ENCODE results near the gene SLC35F1. TPM values are rescaled to one million over a fixed set of nuclear protein-coding genes. Genes with fewer than 3 reads are reported as not detected.

Gene SLC35F1
- polyA plus RNA-seq, 1 donor: 5.1 TPM

DNA sequence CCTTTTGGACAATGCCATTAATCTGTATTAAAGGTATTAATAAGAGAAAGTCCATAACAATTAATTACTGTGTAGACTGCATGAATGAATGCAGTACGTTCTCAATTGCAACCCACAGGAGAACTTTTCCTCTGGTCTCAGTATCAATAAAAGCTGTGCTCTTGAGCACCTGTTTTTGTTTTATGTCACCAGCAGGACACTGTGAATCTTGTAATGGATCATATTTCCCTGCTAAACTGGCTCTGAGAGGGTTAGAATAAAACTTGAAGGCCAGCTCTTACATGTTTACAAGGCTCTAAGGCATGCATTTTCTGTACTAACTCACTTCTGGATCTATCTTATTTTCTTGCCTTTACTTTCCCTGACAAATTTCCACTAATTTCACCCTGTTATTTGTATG is 426.7 kb downstream of the SLC35F1 start:
- H3K27me3 ChIP-seq (ENCODE audit: control insufficient read depth, insufficient read depth, low read length): no peaks in the 10 kb centered on the region
- H3K9me3 ChIP-seq (ENCODE audit: control insufficient read depth, low read depth, low read length): no peaks in the 10 kb centered on the region
- H3K4me3 ChIP-seq (ENCODE audit: low read length): no peak overlapping the region
- WGBS (ENCODE audit: insufficient coverage, low lambda C conversion rate): 100% methylated on average over 1 of the region's 1 CpG
- no peak for DNase-seq
- no peaks in the 10 kb centered on the region for H3K36me3 ChIP-seq (ENCODE audit: control insufficient read depth, insufficient read depth, low read length)
- no peak overlapping the region for H3K27ac ChIP-seq (ENCODE audit: low read length)
- no peaks in the 10 kb centered on the region for H3K4me1 ChIP-seq (ENCODE audit: control insufficient read depth, insufficient read depth, low read length)

DNA sequence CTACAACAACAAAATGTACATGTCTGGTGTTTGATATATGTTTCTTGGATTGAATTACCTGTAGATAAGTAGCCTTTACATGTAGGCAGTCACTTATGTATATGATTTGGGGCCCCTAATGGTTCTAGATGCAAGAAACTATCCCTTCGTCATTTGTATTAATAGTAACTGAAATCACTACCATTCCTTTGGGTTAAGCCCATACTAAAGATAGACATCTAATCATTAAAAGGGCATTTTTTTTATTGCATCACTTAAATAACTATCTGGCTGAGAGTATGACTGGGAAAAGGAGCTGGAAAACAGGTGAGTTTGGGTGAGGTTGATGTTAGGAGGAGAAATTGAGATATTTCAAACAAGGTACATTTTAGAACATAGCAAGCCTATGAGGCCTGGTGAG is 427.6 kb downstream of the SLC35F1 start:
- no CpG with 5 or more reads among the region's 1 CpG for WGBS (ENCODE audit: insufficient coverage, low lambda C conversion rate)

GRCh38 chr6:118335325-118335816 is 428.3 kb downstream of the SLC35F1 start:
- Histone ChIP-seq H3K9me3 (ENCODE audit: control insufficient read depth, low read depth, low read length) (no peaks in the 10 kb centered on the region), H3K4me3 (ENCODE audit: low read length) (no peak overlapping the region), H3K4me1 (ENCODE audit: control insufficient read depth, insufficient read depth, low read length) (no peaks in the 10 kb centered on the region), H3K27ac (ENCODE audit: low read length) (no peak overlapping the region), H3K27me3 (ENCODE audit: control insufficient read depth, insufficient read depth, low read length) (no peaks in the 10 kb centered on the region), H3K36me3 (ENCODE audit: control insufficient read depth, insufficient read depth, low read length) (no peaks in the 10 kb centered on the region)
- no CpG with 5 or more reads among the region's 1 CpG for WGBS (ENCODE audit: insufficient coverage, low lambda C conversion rate)
- no peak for DNase-seq

More for the DNA sequence above, 427.6 kb downstream of the SLC35F1 start:
- no peak overlapping the region for H3K4me3 ChIP-seq (ENCODE audit: low read length)
- DNase-seq: no peak
- H3K9me3 ChIP-seq (ENCODE audit: control insufficient read depth, low read depth, low read length): no peaks in the 10 kb centered on the region
- H3K4me1 ChIP-seq (ENCODE audit: control insufficient read depth, insufficient read depth, low read length): no peaks in the 10 kb centered on the region
- H3K36me3 ChIP-seq (ENCODE audit: control insufficient read depth, insufficient read depth, low read length): no peaks in the 10 kb centered on the region
- no peak overlapping the region for H3K27ac ChIP-seq (ENCODE audit: low read length)
- no peaks in the 10 kb centered on the region for H3K27me3 ChIP-seq (ENCODE audit: control insufficient read depth, insufficient read depth, low read length)

DNA sequence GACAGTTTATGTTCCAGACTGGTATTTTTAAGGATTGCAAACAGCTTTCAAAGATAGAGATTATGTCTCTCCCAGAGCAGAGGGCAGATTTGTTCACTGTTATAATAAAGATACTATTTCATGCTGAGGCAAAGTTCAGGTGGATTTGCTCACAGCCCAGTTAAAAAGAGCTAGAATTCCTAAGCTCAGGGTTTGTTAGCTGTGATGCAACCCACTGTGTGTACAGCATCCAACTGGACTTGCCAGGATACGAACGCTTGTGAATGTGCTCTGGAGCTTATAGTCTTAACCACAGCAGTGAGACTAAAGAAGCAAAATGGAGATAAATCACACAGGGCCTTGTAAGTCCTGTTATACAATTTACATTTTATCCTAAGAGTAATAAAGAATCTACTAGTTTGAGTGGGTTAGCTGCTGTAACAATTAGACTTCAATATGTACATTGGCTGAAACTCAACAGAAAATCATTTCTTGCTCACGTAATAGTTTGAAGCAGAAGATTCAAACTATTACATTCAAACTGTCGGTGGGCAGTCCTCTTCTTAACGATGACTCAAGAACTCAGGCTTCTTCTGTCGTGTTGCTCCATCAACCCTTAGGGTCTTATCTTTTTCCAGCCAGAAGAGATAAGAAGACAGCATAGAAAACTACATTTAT is 437.1 kb downstream of the SLC35F1 start:
- DNase-seq: no peak
- no peaks in the 10 kb centered on the region for H3K9me3 ChIP-seq (ENCODE audit: control insufficient read depth, low read depth, low read length)
- no peak overlapping the region for H3K27ac ChIP-seq (ENCODE audit: low read length)
- WGBS (ENCODE audit: insufficient coverage, low lambda C conversion rate): 55% methylated on average over 4 of the region's 6 CpGs
- no peaks in the 10 kb centered on the region for H3K36me3 ChIP-seq (ENCODE audit: control insufficient read depth, insufficient read depth, low read length)
- no peaks in the 10 kb centered on the region for H3K4me1 ChIP-seq (ENCODE audit: control insufficient read depth, insufficient read depth, low read length)
- H3K27me3 ChIP-seq (ENCODE audit: control insufficient read depth, insufficient read depth, low read length): no peaks in the 10 kb centered on the region
- no peak overlapping the region for H3K4me3 ChIP-seq (ENCODE audit: low read length)

GRCh38 chr6:118350881-118351430 is 443.9 kb downstream of the SLC35F1 start:
- no peaks in the 10 kb centered on the region for H3K9me3 ChIP-seq (ENCODE audit: control insufficient read depth, low read depth, low read length)
- DNase-seq: no peak
- no peaks in the 10 kb centered on the region for H3K27me3 ChIP-seq (ENCODE audit: control insufficient read depth, insufficient read depth, low read length)
- no peak overlapping the region for H3K4me3 ChIP-seq (ENCODE audit: low read length)
- no peak overlapping the region for H3K27ac ChIP-seq (ENCODE audit: low read length)
- no CpG with 5 or more reads among the region's 5 CpGs for WGBS (ENCODE audit: insufficient coverage, low lambda C conversion rate)
- no peaks in the 10 kb centered on the region for H3K4me1 ChIP-seq (ENCODE audit: control insufficient read depth, insufficient read depth, low read length)
- no peaks in the 10 kb centered on the region for H3K36me3 ChIP-seq (ENCODE audit: control insufficient read depth, insufficient read depth, low read length)

DNA sequence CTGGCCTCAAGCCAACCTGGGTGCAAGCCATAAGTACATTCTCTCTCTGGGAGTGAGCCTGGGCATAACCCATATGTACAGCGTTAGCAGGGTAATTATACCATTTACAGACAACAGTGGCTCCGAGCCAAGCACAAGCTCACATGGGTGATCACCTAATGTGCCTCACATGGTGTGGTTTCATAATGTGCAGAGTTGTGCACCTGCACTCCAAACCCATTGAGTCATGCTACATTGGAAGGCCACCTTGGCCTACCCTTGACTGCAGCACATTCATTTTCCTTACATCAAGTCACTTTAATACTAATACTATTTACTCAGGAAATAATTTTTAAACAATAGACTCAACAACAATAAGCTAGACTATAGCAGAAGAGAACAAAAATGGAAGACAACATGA is 446.5 kb downstream of the SLC35F1 start:
- no peak for DNase-seq
- Histone ChIP-seq H3K4me1 (ENCODE audit: control insufficient read depth, insufficient read depth, low read length) (no peaks in the 10 kb centered on the region), H3K9me3 (ENCODE audit: control insufficient read depth, low read depth, low read length) (no peaks in the 10 kb centered on the region), H3K36me3 (ENCODE audit: control insufficient read depth, insufficient read depth, low read length) (no peaks in the 10 kb centered on the region), H3K4me3 (ENCODE audit: low read length) (no peak overlapping the region), H3K27ac (ENCODE audit: low read length) (no peak overlapping the region), H3K27me3 (ENCODE audit: control insufficient read depth, insufficient read depth, low read length) (no peaks in the 10 kb centered on the region)
- WGBS (ENCODE audit: insufficient coverage, low lambda C conversion rate): no CpG with 5 or more reads among the region's 2 CpGs

GRCh38 chr6:118354641-118355040 is 447.6 kb downstream of the SLC35F1 start:
- no peaks in the 10 kb centered on the region for H3K36me3 ChIP-seq (ENCODE audit: control insufficient read depth, insufficient read depth, low read length)
- H3K27me3 ChIP-seq (ENCODE audit: control insufficient read depth, insufficient read depth, low read length): no peaks in the 10 kb centered on the region
- no peak overlapping the region for H3K4me3 ChIP-seq (ENCODE audit: low read length)
- no peak for DNase-seq
- no peaks in the 10 kb centered on the region for H3K4me1 ChIP-seq (ENCODE audit: control insufficient read depth, insufficient read depth, low read length)
- WGBS (ENCODE audit: insufficient coverage, low lambda C conversion rate): 73% methylated on average over 2 of the region's 2 CpGs
- H3K9me3 ChIP-seq (ENCODE audit: control insufficient read depth, low read depth, low read length): no peaks in the 10 kb centered on the region
- no peak overlapping the region for H3K27ac ChIP-seq (ENCODE audit: low read length)

GRCh38 chr6:118356054-118356453 is 449.0 kb downstream of the SLC35F1 start:
- no peak for DNase-seq
- H3K9me3 ChIP-seq (ENCODE audit: control insufficient read depth, low read depth, low read length): no peaks in the 10 kb centered on the region
- WGBS (ENCODE audit: insufficient coverage, low lambda C conversion rate): no CpG with 5 or more reads among the region's 1 CpG
- H3K27ac ChIP-seq (ENCODE audit: low read length): no peak overlapping the region
- no peaks in the 10 kb centered on the region for H3K4me1 ChIP-seq (ENCODE audit: control insufficient read depth, insufficient read depth, low read length)
- no peaks in the 10 kb centered on the region for H3K36me3 ChIP-seq (ENCODE audit: control insufficient read depth, insufficient read depth, low read length)
- H3K4me3 ChIP-seq (ENCODE audit: low read length): no peak overlapping the region
- no peaks in the 10 kb centered on the region for H3K27me3 ChIP-seq (ENCODE audit: control insufficient read depth, insufficient read depth, low read length)

- Histone ChIP-seq H3K27ac (ENCODE audit: low read length) (no peak overlapping the region), H3K4me1 (ENCODE audit: control insufficient read depth, insufficient read depth, low read length) (no peaks in the 10 kb centered on the region), H3K9me3 (ENCODE audit: control insufficient read depth, low read depth, low read length) (no peaks in the 10 kb centered on the region), H3K36me3 (ENCODE audit: control insufficient read depth, insufficient read depth, low read length) (no peaks in the 10 kb centered on the region), H3K4me3 (ENCODE audit: low read length) (no peak overlapping the region), H3K27me3 (ENCODE audit: control insufficient read depth, insufficient read depth, low read length) (no peaks in the 10 kb centered on the region)
- DNase-seq: no peak
These were observed 449.6 kb downstream of the SLC35F1 start for GRCh38 chr6:118356686-118357085.

All from large intestine (tissue), 3 donors.